ENCODE measurements around the gene CHID1.

Gene CHID1

GRCh38 chr11:888310-889212 is 22.0 kb downstream of the CHID1 start:
- DNase-seq (ENCODE audit: low spot score in 2 of 2) (no peak), ATAC-seq (no peak)
- Mint-ChIP-seq H3K27ac (peak overlapping the region; percentile 87), H3K4me1 (peaks cover 6% of the 10 kb centered on the region), H3K4me3 (no peak overlapping the region), H3K9me3 (no peaks in the 10 kb centered on the region), H3K36me3 (peaks cover 8% of the 10 kb centered on the region)

GRCh38 chr11:887589-887988 is 23.0 kb downstream of the CHID1 start:
- no peak overlapping the region for H3K27ac Mint-ChIP-seq
- no peak for ATAC-seq
- peaks cover 6% of the 10 kb centered on the region for H3K4me1 Mint-ChIP-seq
- H3K9me3 Mint-ChIP-seq = no peaks in the 10 kb centered on the region
- H3K4me3 Mint-ChIP-seq = no peak overlapping the region
- DNase-seq (ENCODE audit: low spot score in 2 of 2) = no peak
- H3K36me3 Mint-ChIP-seq = peaks cover 9% of the 10 kb centered on the region

- H3K4me1 Mint-ChIP-seq = peaks cover 6% of the 10 kb centered on the region
Observed at GRCh38 chr11:886568-886967, 24.0 kb downstream of the CHID1 start.

GRCh38 chr11:884578-885070 is 26.0 kb downstream of the CHID1 start:
- Mint-ChIP-seq H3K4me1 (peaks cover 5% of the 10 kb centered on the region), H3K9me3 (no peaks in the 10 kb centered on the region), H3K36me3 (peaks cover 21% of the 10 kb centered on the region), H3K27ac (no peak overlapping the region), H3K4me3 (no peak overlapping the region)
- no peak for ATAC-seq
- DNase-seq (ENCODE audit: low spot score in 2 of 2) = no peak

More at GRCh38 chr11:886568-886967, 24.0 kb downstream of the CHID1 start:
- Mint-ChIP-seq H3K27ac (peak overlapping the region; percentile 61), H3K36me3 (peaks cover 19% of the 10 kb centered on the region), H3K4me3 (no peak overlapping the region), H3K9me3 (no peaks in the 10 kb centered on the region)
- DNase-seq (ENCODE audit: low spot score in 2 of 2) (no peak), ATAC-seq (no peak)

- peaks cover 27% of the 10 kb centered on the region for H3K36me3 Mint-ChIP-seq
Observed at GRCh38 chr11:883527-883926, 27.1 kb downstream of the CHID1 start.

GRCh38 chr11:882596-882995 is 28.0 kb downstream of the CHID1 start:
- H3K36me3 Mint-ChIP-seq = peaks cover 36% of the 10 kb centered on the region
- H3K9me3 Mint-ChIP-seq = no peaks in the 10 kb centered on the region
- no peaks in the 10 kb centered on the region for H3K4me1 Mint-ChIP-seq
- H3K27ac Mint-ChIP-seq = no peak overlapping the region
- ATAC-seq = no peak
- H3K4me3 Mint-ChIP-seq = no peak overlapping the region
- DNase-seq (ENCODE audit: low spot score in 2 of 2) = no peak

More at GRCh38 chr11:883527-883926, 27.1 kb downstream of the CHID1 start:
- no peaks in the 10 kb centered on the region for H3K4me1 Mint-ChIP-seq
- H3K9me3 Mint-ChIP-seq = no peaks in the 10 kb centered on the region
- no peak overlapping the region for H3K4me3 Mint-ChIP-seq
- ATAC-seq (no peak), DNase-seq (ENCODE audit: low spot score in 2 of 2) (no peak)
- H3K27ac Mint-ChIP-seq = no peak overlapping the region

- peaks cover 38% of the 10 kb centered on the region for H3K36me3 Mint-ChIP-seq
- DNase-seq (ENCODE audit: low spot score in 2 of 2) = no peak
- no peak for ATAC-seq
- H3K27ac Mint-ChIP-seq = peak overlapping the region; percentile 39
- no peak overlapping the region for H3K4me3 Mint-ChIP-seq
- H3K4me1 Mint-ChIP-seq = no peaks in the 10 kb centered on the region
- no peaks in the 10 kb centered on the region for H3K9me3 Mint-ChIP-seq
Observed at GRCh38 chr11:880447-880846, 30.2 kb downstream of the CHID1 start.

- ATAC-seq = peak; percentile 47
- Mint-ChIP-seq H3K4me3 (no peak overlapping the region), H3K36me3 (peaks cover 35% of the 10 kb centered on the region), H3K4me1 (no peaks in the 10 kb centered on the region), H3K27ac (no peak overlapping the region), H3K9me3 (no peaks in the 10 kb centered on the region)
- DNase-seq (ENCODE audit: low spot score in 2 of 2) = no peak
Observed at GRCh38 chr11:877565-877964, 33.0 kb downstream of the CHID1 start.

- ATAC-seq (no peak), DNase-seq (ENCODE audit: low spot score in 2 of 2) (no peak)
- Mint-ChIP-seq H3K9me3 (no peaks in the 10 kb centered on the region), H3K27ac (no peak overlapping the region), H3K4me1 (no peaks in the 10 kb centered on the region), H3K4me3 (no peak overlapping the region), H3K36me3 (peaks cover 25% of the 10 kb centered on the region)
Observed at GRCh38 chr11:876545-876944, 34.1 kb downstream of the CHID1 start.

- Mint-ChIP-seq H3K36me3 (peaks cover 23% of the 10 kb centered on the region), H3K27ac (no peak overlapping the region), H3K4me3 (no peak overlapping the region), H3K4me1 (no peaks in the 10 kb centered on the region), H3K9me3 (no peaks in the 10 kb centered on the region)
- no peak for DNase-seq (ENCODE audit: low spot score in 2 of 2)
- no peak for ATAC-seq
Observed at GRCh38 chr11:875769-876301, 34.8 kb downstream of the CHID1 start.

GRCh38 chr11:875203-875602 is 35.4 kb downstream of the CHID1 start:
- ATAC-seq (no peak), DNase-seq (ENCODE audit: low spot score in 2 of 2) (no peak)
- Mint-ChIP-seq H3K4me1 (no peaks in the 10 kb centered on the region), H3K9me3 (no peaks in the 10 kb centered on the region), H3K36me3 (peaks cover 23% of the 10 kb centered on the region), H3K27ac (no peak overlapping the region), H3K4me3 (no peak overlapping the region)

GRCh38 chr11:873706-874105 is 36.9 kb downstream of the CHID1 start:
- peaks cover 19% of the 10 kb centered on the region for H3K36me3 Mint-ChIP-seq
- ATAC-seq (no peak), DNase-seq (ENCODE audit: low spot score in 2 of 2) (no peak)
- H3K9me3 Mint-ChIP-seq = no peaks in the 10 kb centered on the region
- H3K27ac Mint-ChIP-seq = peak overlapping the region; percentile 43
- no peak overlapping the region for H3K4me3 Mint-ChIP-seq
- no peaks in the 10 kb centered on the region for H3K4me1 Mint-ChIP-seq

GRCh38 chr11:872799-873198 is 37.8 kb downstream of the CHID1 start:
- DNase-seq (ENCODE audit: low spot score in 2 of 2) (no peak), ATAC-seq (no peak)
- Mint-ChIP-seq H3K4me3 (no peak overlapping the region), H3K9me3 (no peaks in the 10 kb centered on the region), H3K27ac (peak overlapping the region; percentile 43), H3K4me1 (no peaks in the 10 kb centered on the region), H3K36me3 (peaks cover 10% of the 10 kb centered on the region)

GRCh38 chr11:871472-871871 is 39.1 kb downstream of the CHID1 start:
- no peak for ATAC-seq

GRCh38 chr11:870418-870817 is 40.2 kb downstream of the CHID1 start:
- Mint-ChIP-seq H3K27ac (no peak overlapping the region), H3K4me1 (no peaks in the 10 kb centered on the region), H3K36me3 (peaks cover 6% of the 10 kb centered on the region), H3K4me3 (no peak overlapping the region), H3K9me3 (no peaks in the 10 kb centered on the region)
- ATAC-seq (no peak), DNase-seq (ENCODE audit: low spot score in 2 of 2) (no peak)

More at GRCh38 chr11:871472-871871, 39.1 kb downstream of the CHID1 start:
- peaks cover 6% of the 10 kb centered on the region for H3K36me3 Mint-ChIP-seq
- no peak for DNase-seq (ENCODE audit: low spot score in 2 of 2)
- no peaks in the 10 kb centered on the region for H3K9me3 Mint-ChIP-seq
- H3K27ac Mint-ChIP-seq = no peak overlapping the region
- H3K4me3 Mint-ChIP-seq = no peak overlapping the region
- no peaks in the 10 kb centered on the region for H3K4me1 Mint-ChIP-seq

GRCh38 chr11:870127-870413 is 40.5 kb downstream of the CHID1 start:
- Mint-ChIP-seq H3K36me3 (peaks cover 6% of the 10 kb centered on the region), H3K4me3 (no peak overlapping the region), H3K4me1 (no peaks in the 10 kb centered on the region)

More at GRCh38 chr11:870127-870413, 40.5 kb downstream of the CHID1 start:
- H3K27ac Mint-ChIP-seq = no peak overlapping the region
- no peaks in the 10 kb centered on the region for H3K9me3 Mint-ChIP-seq
- no peak for DNase-seq (ENCODE audit: low spot score in 2 of 2)
- no peak for ATAC-seq

Data from stimulated activated effector memory CD8-positive, alpha-beta T cell treated with anti-CD3 and anti-CD28 coated beads, Interleukin-12 subunit alpha, Interleukin-12 subunit beta, amount 100 ng/mL, for 72 hours (primary cell).